Measurements from ENCODE around the gene COL24A1. TPM values are rescaled to one million over a fixed set of nuclear protein-coding genes. Genes with fewer than 3 reads are reported as not detected.

Gene COL24A1
- total RNA-seq, 1 donor from 2014 or later = 0.21 TPM

DNA sequence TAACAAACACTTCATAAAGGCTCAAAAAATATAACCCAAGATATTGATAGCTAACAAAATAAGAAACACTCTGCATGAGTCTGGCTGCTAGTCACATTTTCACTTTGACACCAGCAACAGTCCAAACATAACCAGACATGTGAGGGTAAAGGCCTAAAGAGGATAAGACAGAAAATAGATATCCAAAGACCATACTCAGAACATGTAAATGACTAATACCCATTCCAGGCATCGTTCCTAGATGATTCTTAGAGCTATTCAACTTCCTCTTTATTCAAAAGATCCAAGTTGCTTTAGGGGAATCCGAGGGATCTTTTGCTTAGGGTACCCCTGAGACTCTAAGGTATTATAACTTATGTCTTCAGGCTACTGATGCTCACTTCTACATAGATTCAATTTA is 5.1 kb downstream of the COL24A1 start:
- no peaks in the 10 kb centered on the region for H3K36me3 ChIP-seq (ENCODE audit: control insufficient read depth, insufficient read depth, low read length)
- peaks cover 14% of the 10 kb centered on the region for H3K27me3 ChIP-seq (ENCODE audit: control insufficient read depth, insufficient read depth, low read length)
- H3K4me3 ChIP-seq (ENCODE audit: low read depth, low read length) = no peak overlapping the region
- TF ChIP-seq, protein P1, sequence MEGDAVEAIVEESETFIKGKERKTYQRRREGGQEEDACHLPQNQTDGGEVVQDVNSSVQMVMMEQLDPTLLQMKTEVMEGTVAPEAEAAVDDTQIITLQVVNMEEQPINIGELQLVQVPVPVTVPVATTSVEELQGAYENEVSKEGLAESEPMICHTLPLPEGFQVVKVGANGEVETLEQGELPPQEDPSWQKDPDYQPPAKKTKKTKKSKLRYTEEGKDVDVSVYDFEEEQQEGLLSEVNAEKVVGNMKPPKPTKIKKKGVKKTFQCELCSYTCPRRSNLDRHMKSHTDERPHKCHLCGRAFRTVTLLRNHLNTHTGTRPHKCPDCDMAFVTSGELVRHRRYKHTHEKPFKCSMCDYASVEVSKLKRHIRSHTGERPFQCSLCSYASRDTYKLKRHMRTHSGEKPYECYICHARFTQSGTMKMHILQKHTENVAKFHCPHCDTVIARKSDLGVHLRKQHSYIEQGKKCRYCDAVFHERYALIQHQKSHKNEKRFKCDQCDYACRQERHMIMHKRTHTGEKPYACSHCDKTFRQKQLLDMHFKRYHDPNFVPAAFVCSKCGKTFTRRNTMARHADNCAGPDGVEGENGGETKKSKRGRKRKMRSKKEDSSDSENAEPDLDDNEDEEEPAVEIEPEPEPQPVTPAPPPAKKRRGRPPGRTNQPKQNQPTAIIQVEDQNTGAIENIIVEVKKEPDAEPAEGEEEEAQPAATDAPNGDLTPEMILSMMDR (IDR thresholded peaks at IDR 0.05; ENCODE audit: insufficient read depth, low read length, poor library complexity, severe bottlenecking) = no peak
- no peak for DNase-seq (ENCODE audit: low read depth)

DNA sequence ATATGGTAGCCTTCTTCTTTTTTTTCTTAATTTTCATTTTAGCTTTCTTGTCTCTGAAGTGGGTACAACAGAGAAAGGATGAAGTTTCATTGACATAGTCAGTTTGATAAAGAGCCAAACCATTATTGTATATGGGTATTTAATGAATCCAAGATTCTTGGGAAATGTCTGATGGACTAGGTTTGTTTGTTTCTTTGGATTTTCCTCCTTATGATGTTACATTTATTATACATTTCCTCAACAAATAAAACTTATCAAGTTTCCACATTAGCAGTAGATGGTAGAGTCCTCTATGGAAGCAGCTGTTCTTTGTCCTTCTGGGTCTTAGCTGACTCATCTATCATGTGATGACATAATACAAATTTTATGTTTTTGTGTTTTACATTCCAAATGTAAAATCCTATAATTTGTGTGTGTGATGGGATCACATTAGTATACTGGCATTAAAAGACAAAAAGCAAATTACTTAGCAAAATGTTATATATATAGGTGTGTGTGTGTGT is 6.0 kb downstream of the COL24A1 start:
- no peaks in the 10 kb centered on the region for H3K36me3 ChIP-seq (ENCODE audit: control insufficient read depth, insufficient read depth, low read length)
- TF ChIP-seq, protein P1 (IDR thresholded peaks at IDR 0.05; ENCODE audit: insufficient read depth, low read length, poor library complexity, severe bottlenecking) = no peak
- no peak overlapping the region for H3K4me3 ChIP-seq (ENCODE audit: low read depth, low read length)
- H3K27me3 ChIP-seq (ENCODE audit: control insufficient read depth, insufficient read depth, low read length) = peaks cover 12% of the 10 kb centered on the region
- no peak for DNase-seq (ENCODE audit: low read depth)

DNA sequence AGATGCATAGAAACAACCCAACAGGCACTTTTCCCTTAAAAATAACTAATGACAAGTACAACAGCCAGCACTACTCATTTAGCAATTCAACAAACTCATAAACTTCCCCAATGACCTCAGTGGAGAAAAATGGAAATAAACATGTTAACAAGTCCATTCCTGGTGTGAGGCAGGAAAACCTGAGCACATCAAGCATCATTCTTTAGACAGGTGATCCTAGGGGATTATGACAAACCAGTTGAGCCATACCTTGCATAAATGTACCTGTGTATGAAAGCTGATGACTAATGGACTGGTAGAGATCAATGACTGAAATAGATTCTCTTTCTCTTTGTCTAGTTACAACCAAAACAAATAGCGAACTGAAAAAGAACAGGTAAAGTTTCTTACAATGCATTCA is 7.0 kb downstream of the COL24A1 start:
- Histone ChIP-seq H3K27me3 (ENCODE audit: control insufficient read depth, insufficient read depth, low read length) (peaks cover 2% of the 10 kb centered on the region), H3K4me3 (ENCODE audit: low read depth, low read length) (no peak overlapping the region), H3K36me3 (ENCODE audit: control insufficient read depth, insufficient read depth, low read length) (no peaks in the 10 kb centered on the region)
- DNase-seq (ENCODE audit: low read depth) = no peak
- TF ChIP-seq, protein P1 (IDR thresholded peaks at IDR 0.05; ENCODE audit: insufficient read depth, low read length, poor library complexity, severe bottlenecking) = no peak

DNA sequence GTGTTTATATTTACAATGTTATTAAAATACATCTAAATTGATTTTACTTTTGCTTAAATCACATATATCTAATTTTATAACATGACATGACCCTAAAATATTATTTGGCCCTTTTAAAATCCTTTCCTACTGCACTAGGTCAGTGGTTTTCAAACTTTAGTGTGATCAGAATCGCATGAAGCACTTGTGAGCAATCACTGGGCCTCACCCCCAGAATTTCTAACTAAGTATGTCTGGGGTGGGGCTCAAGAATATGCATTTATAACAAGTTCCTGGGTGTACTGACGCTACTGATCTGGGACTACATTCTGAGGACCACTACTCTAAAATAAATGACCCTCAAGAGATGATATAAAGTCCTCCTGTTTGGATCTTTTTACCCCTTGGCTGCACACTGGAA is 8.8 kb downstream of the COL24A1 start:
- TF ChIP-seq, protein P1 (IDR thresholded peaks at IDR 0.05; ENCODE audit: insufficient read depth, low read length, poor library complexity, severe bottlenecking) = no peak
- DNase-seq (ENCODE audit: low read depth) = no peak

DNA sequence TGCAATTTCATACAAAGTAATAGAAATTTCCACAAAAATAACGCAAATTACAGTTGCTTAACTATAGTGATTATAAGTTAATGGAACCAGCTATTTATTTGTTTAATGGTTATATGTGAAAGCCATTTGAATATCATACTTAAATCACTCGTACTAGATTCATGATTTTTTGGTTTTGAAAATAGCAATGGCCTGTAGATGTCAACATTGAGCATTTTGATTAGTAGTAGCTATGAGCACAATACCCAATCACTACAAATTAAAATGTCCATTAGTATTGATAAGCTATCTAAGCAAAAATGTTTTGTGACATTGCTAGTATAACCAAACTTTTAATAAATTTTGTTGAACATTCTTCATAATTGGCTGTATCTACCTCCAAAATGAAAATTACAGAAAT is 10.0 kb downstream of the COL24A1 start:
- Histone ChIP-seq H3K27me3 (ENCODE audit: control insufficient read depth, insufficient read depth, low read length) (no peaks in the 10 kb centered on the region), H3K4me3 (ENCODE audit: low read depth, low read length) (no peak overlapping the region), H3K36me3 (ENCODE audit: control insufficient read depth, insufficient read depth, low read length) (no peaks in the 10 kb centered on the region)
- TF ChIP-seq, protein P1 (IDR thresholded peaks at IDR 0.05; ENCODE audit: insufficient read depth, low read length, poor library complexity, severe bottlenecking) = no peak
- DNase-seq (ENCODE audit: low read depth) = no peak

More for the DNA sequence above, 8.8 kb downstream of the COL24A1 start:
- Histone ChIP-seq H3K36me3 (ENCODE audit: control insufficient read depth, insufficient read depth, low read length) (no peaks in the 10 kb centered on the region), H3K27me3 (ENCODE audit: control insufficient read depth, insufficient read depth, low read length) (no peaks in the 10 kb centered on the region), H3K4me3 (ENCODE audit: low read depth, low read length) (no peak overlapping the region)

DNA sequence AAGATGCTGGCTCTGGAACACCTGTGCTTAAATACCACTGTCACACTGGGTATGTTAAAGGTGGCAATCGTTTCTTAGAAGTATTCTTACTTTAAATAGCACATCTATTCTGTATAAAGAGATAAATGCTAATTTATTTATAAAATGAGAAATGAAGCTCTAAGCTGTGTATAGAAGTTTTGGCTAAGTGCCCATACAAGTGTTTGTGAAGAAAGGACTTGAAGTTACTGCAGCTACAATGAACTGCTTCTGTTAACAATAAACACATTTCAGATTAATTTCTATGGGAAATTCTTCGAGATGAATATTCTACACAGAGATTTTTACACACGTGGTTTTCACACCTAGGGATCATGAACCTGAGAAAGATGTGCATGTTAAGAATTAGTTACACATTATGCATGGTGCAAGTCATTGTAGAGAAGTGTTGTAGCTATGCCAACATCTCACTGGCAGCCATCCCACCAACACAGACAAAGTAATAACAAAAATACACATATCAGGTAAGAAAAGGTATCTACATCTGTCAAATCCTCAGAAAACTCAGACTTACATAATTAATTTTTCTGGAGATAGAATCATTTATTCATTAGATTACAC is 16.2 kb downstream of the COL24A1 start:
- Histone ChIP-seq H3K27me3 (ENCODE audit: control insufficient read depth, insufficient read depth, low read length) (no peaks in the 10 kb centered on the region), H3K4me3 (ENCODE audit: low read depth, low read length) (no peak overlapping the region), H3K36me3 (ENCODE audit: control insufficient read depth, insufficient read depth, low read length) (no peaks in the 10 kb centered on the region)
- DNase-seq (ENCODE audit: low read depth) = no peak
- TF ChIP-seq, protein P1 (IDR thresholded peaks at IDR 0.05; ENCODE audit: insufficient read depth, low read length, poor library complexity, severe bottlenecking) = no peak

Measured in kidney epithelial cell (primary cell).